Dermis blood vessel endothelial cell (primary cell): ENCODE results near the gene UST. TPM values are rescaled to one million over a fixed set of nuclear protein-coding genes. Genes with fewer than 3 reads are reported as not detected.
"Not testable (repeated sequence)": the region's sequence is repeated elsewhere in the genome, so short reads cannot be mapped to it uniquely, and the experiment has no call there.

Source experiments
- DNase-seq: peaks from one replicate; pipeline ENCODE4 v3.0.0; 2010
- total RNA-seq: library from RNA; depleted of rRNA; stranded (reverse); fragments of >200 nt; gene quantifications from 2 replicates; pipeline ENCODE4 v1.2.3, GENCODE V29; 2014

Gene UST
- total RNA-seq, 1 donor from 2014 or later: 0.34 TPM

- DNase-seq: peak; percentile 11
Measured at GRCh38 chr6:149014631-149015534, 268.1 kb downstream of the UST start.

DNA sequence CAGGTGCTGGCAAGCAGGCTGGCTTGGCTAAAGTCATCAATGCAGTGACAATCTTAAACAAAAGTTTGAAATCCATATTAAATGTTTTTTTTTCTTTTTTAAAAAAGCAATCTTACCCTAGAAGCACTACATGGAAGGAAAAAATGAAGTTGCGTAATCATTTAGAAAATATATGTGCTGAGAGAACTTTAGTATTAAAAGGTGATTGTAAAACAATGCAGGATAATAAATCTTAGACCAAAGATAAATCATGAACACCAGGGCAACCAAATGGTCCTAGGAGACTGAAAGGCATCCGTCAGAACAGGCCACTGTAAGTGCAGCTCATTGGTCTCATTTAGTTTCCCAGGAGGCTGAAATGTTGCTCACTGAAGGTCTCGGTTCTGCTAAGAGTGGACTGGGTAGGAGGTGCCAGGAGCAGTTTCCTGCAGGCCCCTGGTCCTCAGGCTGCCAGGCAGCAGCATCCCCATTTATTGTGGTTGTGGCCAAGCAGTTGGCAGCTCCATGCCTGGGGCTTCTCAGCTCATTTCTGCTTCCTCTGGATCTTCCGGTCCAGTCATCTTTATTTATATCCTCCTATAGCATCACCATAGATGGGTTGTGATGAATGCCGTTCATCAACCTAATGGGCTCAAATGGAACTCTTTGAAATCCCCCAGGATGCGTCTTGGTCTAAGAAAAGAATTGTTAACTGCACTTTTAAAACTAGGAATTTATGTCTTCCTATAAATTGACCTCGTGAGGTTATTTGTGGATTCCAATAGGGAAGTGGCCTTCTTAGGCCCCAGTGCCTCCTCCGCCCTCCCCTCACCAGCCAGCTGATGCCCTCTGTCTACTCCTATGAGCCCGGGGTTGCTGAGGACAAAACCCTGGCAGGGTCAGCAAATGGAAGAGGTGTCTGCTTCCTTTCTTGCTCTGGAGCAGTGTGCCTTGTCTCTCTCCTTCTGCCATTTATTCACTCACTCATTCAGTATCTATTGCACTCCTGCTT lies 269.0 kb downstream of the UST start:
- peak; percentile 10 for DNase-seq

GRCh38 chr6:149016716-149017115 lies 269.9 kb downstream of the UST start:
- no peak for DNase-seq

- DNase-seq: no peak
Measured at GRCh38 chr6:149020319-149020718, 273.5 kb downstream of the UST start.

- DNase-seq: no peak
Measured at GRCh38 chr6:149024361-149024760, 277.5 kb downstream of the UST start.

DNA sequence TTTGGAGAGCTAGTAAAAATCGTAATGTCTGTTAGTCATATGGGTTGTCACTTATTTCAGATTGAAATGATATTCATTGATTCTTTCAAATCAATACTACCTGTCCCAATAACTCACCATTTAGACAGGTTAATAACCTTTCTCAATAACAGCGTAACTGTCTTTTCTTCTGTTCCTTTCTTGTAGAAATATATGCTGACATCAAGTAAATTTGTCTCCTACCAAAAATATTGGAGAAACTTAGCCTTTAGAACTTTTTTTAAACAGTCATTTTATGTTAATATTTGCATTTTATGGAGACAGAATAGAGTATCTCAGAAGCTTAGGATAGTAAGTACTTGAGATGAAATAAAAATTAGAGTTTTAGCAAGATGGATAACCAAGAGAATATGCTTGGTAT lies 278.2 kb downstream of the UST start:
- DNase-seq: no peak

DNA sequence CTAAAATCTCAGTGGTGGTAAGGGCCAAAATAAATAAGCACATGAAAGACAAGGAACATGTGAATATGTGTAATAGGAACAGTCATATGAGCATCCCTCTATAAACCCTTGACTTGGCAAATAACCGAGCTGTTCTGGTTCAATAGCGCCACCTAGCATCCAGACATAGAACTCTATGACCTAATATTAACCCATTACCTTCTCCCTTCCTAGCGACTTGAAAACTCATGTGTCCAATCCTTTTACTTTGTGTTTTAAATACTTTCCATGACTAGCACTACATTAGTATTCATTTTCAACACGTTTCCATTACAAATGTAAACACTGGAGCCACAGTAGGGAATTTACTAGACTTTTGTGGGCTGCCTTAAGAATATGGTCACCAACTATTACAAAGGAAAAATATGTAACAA lies 279.7 kb downstream of the UST start:
- DNase-seq: peak; percentile 60

- DNase-seq: no peak
Measured at GRCh38 chr6:149027484-149027883, 280.7 kb downstream of the UST start.

GRCh38 chr6:149028767-149029405 lies 282.1 kb downstream of the UST start:
- peak; percentile 95 for DNase-seq

DNA sequence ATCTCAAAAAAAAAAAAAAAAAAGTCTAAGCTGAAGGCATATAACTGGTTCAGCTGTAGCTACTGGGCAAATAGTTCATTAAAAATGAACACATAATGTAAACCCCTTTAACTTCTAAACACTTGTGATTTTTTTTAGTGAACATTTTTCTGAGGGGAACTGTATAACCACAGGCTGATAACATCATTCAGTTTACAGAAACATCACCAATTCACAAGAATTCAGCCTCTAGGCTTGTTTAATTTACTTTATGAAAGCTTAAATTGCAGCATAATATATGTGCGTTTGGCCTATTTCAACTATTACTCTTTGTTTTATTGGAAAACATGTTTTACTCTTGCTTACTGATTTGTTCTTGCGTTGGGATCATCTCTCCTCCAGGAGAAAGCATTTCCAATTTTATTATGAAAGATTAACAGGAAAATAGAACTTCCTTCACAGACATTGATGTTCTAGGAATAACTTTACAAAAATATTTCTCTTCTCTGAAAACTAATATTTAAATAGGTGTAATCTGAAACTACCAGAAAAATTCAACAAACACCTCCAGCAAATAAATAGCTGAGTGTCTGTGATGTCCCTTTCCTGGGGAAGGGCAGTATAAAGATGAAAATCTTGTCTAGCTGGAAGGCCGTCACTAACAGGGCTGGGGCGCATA lies 284.5 kb downstream of the UST start:
- DNase-seq: no peak

DNA sequence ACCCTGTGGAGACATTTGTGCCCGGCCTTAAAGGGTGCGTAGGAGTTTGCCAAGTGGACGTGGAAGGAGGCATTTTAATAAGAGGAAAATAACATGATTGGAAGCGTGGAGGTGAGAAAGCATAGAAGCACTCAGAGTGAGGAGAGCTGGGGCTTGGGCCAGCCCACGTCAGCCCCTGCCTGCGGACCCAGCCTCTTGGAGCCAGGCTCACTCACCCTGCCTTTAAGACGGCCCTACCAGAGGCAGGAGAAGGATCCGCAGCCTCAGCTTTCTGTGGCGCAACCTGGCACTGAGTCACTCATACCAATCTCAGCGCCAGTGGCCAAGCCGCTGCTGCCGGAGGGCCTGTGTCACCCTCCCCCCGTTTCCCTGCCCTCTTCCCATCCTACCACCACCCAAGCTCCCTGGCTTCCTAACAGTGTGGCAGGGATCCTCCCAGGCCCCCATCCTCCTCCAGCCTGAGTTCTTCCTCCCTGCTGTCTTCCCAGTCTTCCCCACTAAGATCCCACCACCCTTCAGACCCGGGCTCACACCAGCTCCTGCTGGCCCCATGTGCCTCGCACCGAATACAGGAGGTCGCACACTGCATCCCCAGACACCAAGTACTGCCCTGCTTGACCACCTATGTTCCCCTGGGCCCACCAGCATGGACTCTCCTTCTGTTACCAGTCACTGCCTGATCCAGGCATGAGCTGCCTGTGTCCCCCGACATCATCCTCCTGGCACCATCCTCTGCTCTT lies 285.2 kb downstream of the UST start:
- DNase-seq: no peak

DNA sequence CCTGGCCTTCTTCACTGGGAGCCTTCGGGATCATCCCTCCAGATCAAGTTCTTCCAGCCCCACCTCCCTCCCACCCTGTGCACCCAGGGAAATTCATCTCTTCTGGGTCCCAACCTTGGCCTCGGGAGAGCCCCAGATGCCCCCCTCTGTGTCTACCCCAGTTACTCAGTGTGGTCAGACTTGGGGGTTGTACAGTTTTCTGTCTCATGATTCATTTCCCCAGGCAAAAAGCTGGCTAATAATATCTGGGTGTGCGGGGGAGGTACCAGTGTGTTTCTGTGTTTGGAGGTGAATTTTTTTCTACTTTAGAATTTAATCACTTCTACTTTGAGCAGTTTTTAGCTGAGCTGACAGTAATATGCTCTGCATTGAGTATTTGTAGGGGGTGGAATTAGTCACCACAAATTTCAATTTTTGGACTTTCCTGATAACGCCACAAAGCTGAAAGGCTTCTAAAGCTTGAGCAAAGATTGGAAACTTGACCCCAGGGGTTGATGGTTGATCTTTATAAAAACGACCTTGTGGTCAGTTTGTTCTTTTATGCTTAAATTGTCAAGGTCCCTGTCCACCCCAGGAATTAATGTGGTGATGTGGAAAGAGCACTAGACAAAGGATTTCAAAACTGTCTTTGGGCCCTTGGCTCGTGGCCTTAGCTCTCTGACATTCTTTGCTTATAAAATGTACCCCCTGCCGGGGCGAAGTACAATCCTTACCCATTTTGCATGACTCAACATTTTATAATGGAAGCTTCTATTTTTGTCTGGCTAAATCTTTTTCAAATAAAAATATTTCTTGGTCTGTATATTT lies 286.0 kb downstream of the UST start:
- no peak for DNase-seq

- no peak for DNase-seq
Measured at GRCh38 chr6:149033454-149033853, 286.6 kb downstream of the UST start.

GRCh38 chr6:149035766-149036165 lies 288.9 kb downstream of the UST start:
- no peak for DNase-seq

DNA sequence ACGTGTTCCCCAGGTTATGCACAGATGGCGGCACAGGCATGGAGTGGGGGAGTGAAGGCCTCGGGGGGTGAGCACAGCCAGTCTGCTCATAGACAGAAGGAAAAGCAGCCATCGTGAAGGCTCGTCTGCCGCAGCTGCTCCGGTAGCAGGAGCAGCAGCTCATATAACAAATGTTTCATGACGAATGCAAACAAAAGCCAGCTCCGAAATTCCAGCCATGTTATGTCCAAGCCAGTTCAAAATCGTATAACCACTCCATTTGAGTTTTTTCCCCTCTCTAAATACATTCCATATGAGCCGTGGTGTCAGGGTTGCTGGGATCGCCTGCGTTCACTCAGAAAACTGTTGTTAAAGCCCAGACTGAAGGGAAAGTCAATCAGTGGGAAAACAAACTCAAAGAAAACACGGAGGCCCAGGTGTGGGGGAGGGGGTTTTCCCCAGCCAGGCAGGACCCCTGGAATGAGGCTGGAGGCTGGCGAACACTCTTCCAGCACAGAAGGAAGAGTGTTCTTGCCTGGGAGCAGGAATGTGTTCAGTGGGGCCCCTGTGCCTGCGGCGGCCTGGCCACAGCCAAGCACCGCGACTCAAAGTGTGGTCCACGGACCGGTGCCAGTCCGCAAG lies 290.3 kb downstream of the UST start:
- DNase-seq: no peak

- not testable (repeated sequence) for DNase-seq
Measured at GRCh38 chr6:149039025-149039424, 292.2 kb downstream of the UST start.

- no peak for DNase-seq
Measured at GRCh38 chr6:149041953-149042352, 295.1 kb downstream of the UST start.

DNA sequence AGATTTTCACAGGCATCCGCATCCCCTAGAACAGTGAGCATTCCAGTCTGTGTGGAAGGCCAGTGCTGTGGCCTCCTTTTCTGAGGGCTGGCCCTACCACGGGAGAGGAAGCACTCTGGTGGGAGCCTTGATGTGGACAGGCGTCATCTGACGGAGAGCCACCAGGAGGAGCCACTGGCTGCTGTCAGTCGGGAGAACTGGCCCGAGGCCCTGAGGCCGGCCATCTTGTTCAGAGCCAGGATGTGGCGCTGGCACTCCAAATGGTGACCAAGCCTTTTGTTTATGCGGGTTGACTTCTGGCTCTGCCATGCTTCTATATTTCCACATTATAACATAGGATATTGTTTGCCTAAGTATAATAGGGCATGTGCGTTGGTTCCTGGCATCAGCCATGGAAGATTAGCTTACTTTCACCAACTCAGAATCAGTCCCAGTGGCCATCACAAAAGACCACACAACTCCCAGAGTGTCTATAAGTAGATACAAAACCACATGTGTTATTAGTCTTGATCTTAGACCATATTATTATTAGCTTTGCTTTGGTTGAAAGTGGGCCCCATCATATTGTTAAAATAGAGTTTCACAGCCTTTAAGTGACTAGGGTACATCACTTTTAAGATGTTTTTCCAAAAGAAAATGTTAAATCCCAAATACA lies 296.8 kb downstream of the UST start:
- DNase-seq: peak; percentile 35

DNA sequence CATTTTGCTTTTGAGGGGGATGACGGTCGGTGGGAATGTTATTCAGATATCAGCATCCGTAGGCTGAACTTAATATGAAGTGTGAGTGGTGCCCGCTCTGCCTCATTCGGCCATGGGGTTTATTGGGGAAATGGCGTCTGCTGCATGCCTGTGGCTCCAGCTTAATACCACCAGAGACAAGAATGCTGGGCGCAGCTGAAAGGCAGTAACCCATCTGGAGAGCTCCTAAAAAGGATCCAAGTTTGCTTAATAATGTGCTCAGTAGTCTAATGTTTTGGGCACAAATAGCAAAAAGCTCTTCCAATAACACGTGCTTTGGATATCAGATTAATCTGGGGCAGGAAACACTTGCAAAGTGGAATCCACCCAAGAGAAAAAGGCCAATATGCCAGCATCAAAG lies 297.7 kb downstream of the UST start:
- DNase-seq: no peak

GRCh38 chr6:149045404-149045803 lies 298.6 kb downstream of the UST start:
- DNase-seq: no peak
